GM12878 (cell line): ENCODE results near the gene SORCS2. TPM values are rescaled to one million over a fixed set of nuclear protein-coding genes. Genes with fewer than 3 reads are reported as not detected.

Experiments
- ATAC-seq: fragments of 200-7000 bp; cut with Tn5 transposase; 3 replicates; pipeline ENCODE4 v1.9.1; 2020; ENCODE audit warnings: mild to moderate bottlenecking, moderate library complexity
- BruUV-seq: library from RNA; stranded (reverse); fragments of 400-500 nt; replicated peaks from 2 replicates; lab custom pipeline; 2021; lab: Mats Ljungman, UMichigan
- CTCF ChIA-PET: fragments of 300-600 bp; sonication (Branson Sonifier 250); formaldehyde crosslinking; extraction: SDS; loops from one replicate; lab custom pipeline; 2021; ENCODE audit warnings: inconsistent platforms; lab: Yijun Ruan, JAX
- POLR2A ChIA-PET: fragments of 350-600 bp; formaldehyde crosslinking; extraction: SDS; loops from one replicate; lab custom pipeline; 2021; ENCODE audit warnings: inconsistent platforms; lab: Charles Lee
- RAD21 ChIA-PET: fragments of 300-600 bp; sonication (Branson Sonifier 250); formaldehyde crosslinking; loops from one replicate; lab custom pipeline; 2023; ENCODE audit warnings: antibody characterized with exemption; ENCODE audit not compliant: unreplicated experiment; lab: Charles Lee
- SMC1A ChIA-PET: fragments of 300-600 bp; sonication (Branson Sonifier 250); formaldehyde crosslinking; loops from one replicate; lab custom pipeline; 2023; ENCODE audit not compliant: unreplicated experiment, uncharacterized antibody; lab: Charles Lee
- DNase-seq: peaks from one replicate; pipeline ENCODE4 v3.0.0-alpha.2; 2011; ENCODE audit warnings: low read depth, low spot score
- FAIRE-seq: peaks from 3 replicates; lab custom pipeline; 2011; peaks lifted over from hg19 to GRCh38; lab: Jason Lieb, UNC
- H2AFZ ChIP-seq: 2 replicates; pipeline ENCODE4 v1.6.0; 2011; ENCODE audit warnings: low read depth, low read length, control low read depth; ENCODE audit not compliant: control insufficient read depth
- H3K27ac ChIP-seq: 2 replicates; pipeline ENCODE4 v1.5.1; 2011; ENCODE audit warnings: control low read depth; ENCODE audit not compliant: control insufficient read depth, insufficient read depth
- H3K27me3 ChIP-seq, 2 experiments: replicated peaks in 1 of 2; 2 replicates each; pipeline versions ENCODE4 v1.6.0 to v1.6.1; 2011; ENCODE audit warnings: low read length in 1 of 2; ENCODE audit not compliant: control insufficient read depth in 2 of 2, insufficient read depth in 2 of 2
- H3K36me3 ChIP-seq, 2 experiments: 2 replicates each; pipeline ENCODE4 v1.5.1; 2011; ENCODE audit warnings: low read length in 1 of 2; ENCODE audit not compliant: control insufficient read depth in 2 of 2, insufficient read depth in 2 of 2
- H3K4me1 ChIP-seq: 2 replicates; pipeline ENCODE4 v1.6.1; 2011; ENCODE audit warnings: mild to moderate bottlenecking, low read length, moderate library complexity, mixed read lengths; ENCODE audit not compliant: control insufficient read depth, insufficient read depth
- H3K4me2 ChIP-seq: 2 replicates; pipeline ENCODE4 v1.6.0; 2011; ENCODE audit warnings: control low read depth; ENCODE audit not compliant: control insufficient read depth, insufficient read depth
- H3K4me3 ChIP-seq: fragments of 200-600 bp; sonication (generic); 2 replicates; pipeline ENCODE4 v1.5.1; 2016
- H3K79me2 ChIP-seq: 2 replicates; pipeline ENCODE4 v1.6.0; 2011; ENCODE audit warnings: low read length; ENCODE audit not compliant: control insufficient read depth, insufficient read depth
- H3K9ac ChIP-seq: 2 replicates; pipeline ENCODE4 v1.8.0; 2011; ENCODE audit warnings: low read length, control low read depth, mixed read lengths; ENCODE audit not compliant: control insufficient read depth, insufficient read depth
- H3K9me3 ChIP-seq: replicated peaks from 3 replicates; pipeline ENCODE4 v1.5.1; 2011; ENCODE audit warnings: mild to moderate bottlenecking, low read length; ENCODE audit not compliant: control insufficient read depth, insufficient read depth
- H4K20me1 ChIP-seq: 2 replicates; pipeline ENCODE4 v1.6.0; 2011; ENCODE audit not compliant: control insufficient read depth, insufficient read depth
- BHLHE40 ChIP-seq, 2 experiments: fragments of 450-650 bp in 1 of 2; IDR thresholded peaks; 2 replicates each; pipeline ENCODE4 v1.6.1; 2011 to 2017; ENCODE audit warnings: low read depth in 2 of 2, borderline replicate concordance in 1 of 2, improper control_type of control experiment in 1 of 2, low read length in 1 of 2, mild to moderate bottlenecking in 1 of 2
- CREB1 ChIP-seq: IDR thresholded peaks from 2 replicates; pipeline ENCODE4 v1.6.1; 2012; ENCODE audit warnings: low read depth, mild to moderate bottlenecking, inconsistent platforms
- EP300 ChIP-seq, 2 experiments: fragments of 150-350 bp in 1 of 2; IDR thresholded peaks; 2 replicates each; pipeline ENCODE4 v1.6.1; 2011 to 2012; ENCODE audit warnings: low read depth in 2 of 2, low read length in 2 of 2, borderline replicate concordance in 1 of 2, improper control_type of control experiment in 1 of 2, inconsistent platforms in 1 of 2; ENCODE audit not compliant: control insufficient read depth in 1 of 2
- ESRRA ChIP-seq: IDR thresholded peaks from 2 replicates; pipeline ENCODE4 v1.6.1; 2012; ENCODE audit warnings: mild to moderate bottlenecking, low read length, improper control_type of control experiment
- HDAC6 ChIP-seq: fragments of 200-600 bp; sonication (generic); IDR thresholded peaks from one replicate; pipeline ENCODE4 v1.8.0; 2017; ENCODE audit warnings: antibody characterized with exemption; ENCODE audit not compliant: unreplicated experiment
- IKZF2 ChIP-seq, 2 experiments: fragments of 450-650 bp; IDR thresholded peaks; 2 replicates each; pipeline ENCODE4 v1.6.1; 2017; ENCODE audit warnings: mild to moderate bottlenecking in 2 of 2, moderate library complexity in 2 of 2
- KDM1A ChIP-seq: fragments of 200-600 bp; sonication (generic); IDR thresholded peaks from 2 replicates; pipeline ENCODE4 v1.6.1; 2016; ENCODE audit warnings: borderline replicate concordance
- MLLT1 ChIP-seq: fragments of 450-650 bp; IDR thresholded peaks from 2 replicates; pipeline ENCODE4 v1.6.1; 2016; ENCODE audit warnings: mild to moderate bottlenecking
- PAX8 ChIP-seq: fragments of 450-650 bp; IDR thresholded peaks from 2 replicates; pipeline ENCODE4 v1.6.1; 2017; ENCODE audit warnings: mild to moderate bottlenecking, moderate library complexity
- TARDBP ChIP-seq: IDR thresholded peaks from 2 replicates; pipeline ENCODE4 v1.6.1; 2016; ENCODE audit warnings: borderline replicate concordance
- TCF7 ChIP-seq: IDR thresholded peaks from 2 replicates; pipeline ENCODE4 v1.6.1; 2014; ENCODE audit warnings: antibody characterized with exemption, borderline replicate concordance
- ZNF384 ChIP-seq: IDR thresholded peaks from 2 replicates; pipeline ENCODE4 v1.6.1; 2012; ENCODE audit warnings: low read depth, mild to moderate bottlenecking, low read length, improper control_type of control experiment, borderline replicate concordance
- WGBS: methylation state at CpG from one replicate; pipeline ENCODE4 v1.1.6; 2016; ENCODE audit warnings: low lambda C conversion rate; ENCODE audit not compliant: insufficient replicate concordance, insufficient coverage; ENCODE audit errors: missing lambda C conversion rate; 5-methylcytosine and 5-hydroxymethylcytosine counted together
- in situ Hi-C: fragments of 300-500 bp; cut with MboI; formaldehyde crosslinking; loops from 9 replicates; pipeline ENCODE4 v1.14.3; 2018; ENCODE audit warnings: mixed read lengths
- intact Hi-C: fragments of 100-400 bp; cut with micrococcal nuclease; formaldehyde crosslinking; loops from one replicate; pipeline ENCODE4 v1.14.2; 2022; ENCODE audit not compliant: unreplicated experiment
- polyA plus RNA-seq, 11 experiments: library from polyadenylated mRNA; depleted of rRNA in 4 of 11; unstranded in 6 of 11; stranded (reverse) in 5 of 11; fragments of >200 nt; fragmentation: Nextera tagmentation in 4 of 11; fragmentation: Illumina TruSeq in 1 of 11; extraction: Ambion mirVana in 4 of 11; extraction: Trizol in 1 of 11; gene quantifications; 1 replicate in 1 of 11; 2 replicates in 10 of 11; pipeline versions ENCODE4 v1.2.1 to v1.2.3, GENCODE V29; 2011 to 2016; ENCODE audit warnings: inconsistent platforms in 2 of 11, missing spikeins in 2 of 11, low read depth in 1 of 11
- total RNA-seq, 4 experiments: library from RNA; depleted of rRNA in 3 of 4; stranded (reverse); fragments of >200 nt in 3 of 4; fragmentation: Illumina TruSeq in 1 of 4; extraction: Trizol in 1 of 4; gene quantifications; 2 replicates each; pipeline versions ENCODE4 v1.2.1 to v1.2.3, GENCODE V29; 2013 to 2021

Gene SORCS2
- total and polyA plus RNA-seq, 10 of the 15 experiments (the other 5 are each of a cell fraction or from before 2014, with no cell fraction given): 0.01 to 0.15 (median 0.05) TPM; not detected in 5

- Histone ChIP-seq H2AFZ (no peak overlapping the region), H3K4me1 (no peaks in the 10 kb centered on the region), H3K9me3 (no peaks in the 10 kb centered on the region), H3K4me3 (no peak overlapping the region), H3K9ac (no peak overlapping the region), H3K79me2 (no peaks in the 10 kb centered on the region), H3K27ac (no peak overlapping the region), H3K4me2 (no peak overlapping the region), H3K36me3 (no peaks in the 10 kb centered on the region), H3K27me3 (peaks cover 0 to 5% of the 10 kb centered on the region in 2 experiments; a peak in 2 of 4 replicates), H4K20me1 (no peaks in the 10 kb centered on the region)
- intact Hi-C loops: no loop called here
- FAIRE-seq (no peak), ATAC-seq (no peak), DNase-seq (no peak)
- WGBS: 40% methylated on average over 13 of the region's 13 CpGs
- in situ Hi-C loops: no loop called here
- BruUV-seq: no TSS peak
- ChIA-PET POLR2A (no interaction called here), RAD21 (no interaction called here), SMC1A (no interaction called here), CTCF (no interaction called here)
- TF ChIP-seq BHLHE40 (IDR thresholded peaks at IDR 0.05; ENCODE audit: borderline replicate concordance in 1 of 2, low read depth in 2 of 2, low read length in 1 of 2) (no peak), TCF7 (no peak), PAX8 (no peak), HDAC6 (no peak), KDM1A (no peak), IKZF2 (IDR thresholded peaks at IDR 0.05) (no peak)
Measured at GRCh38 chr4:7148337-7148736, 44.0 kb upstream of the SORCS2 start.

GRCh38 chr4:7150036-7150635 is 42.2 kb upstream of the SORCS2 start:
- FAIRE-seq (no peak), DNase-seq (no peak), ATAC-seq (no peak)
- H3K4me3 ChIP-seq: no peak overlapping the region
- no peaks in the 10 kb centered on the region for H3K79me2 ChIP-seq
- in situ Hi-C loops: no loop called here
- ChIA-PET SMC1A (no interaction called here), RAD21 (no interaction called here), POLR2A (no interaction called here), CTCF (interaction anchor here (0.6 kb wide), 1 partner anchor 67 kb away, joined by 3 read pairs; no protein-coding TSS in a partner anchor)
- no peaks in the 10 kb centered on the region for H3K9me3 ChIP-seq
- no peak for TF ChIP-seq ESRRA
- no peak for TF ChIP-seq ZNF384
- no peak for TF ChIP-seq TARDBP
- no peak for TF ChIP-seq MLLT1
- TF ChIP-seq EP300 (IDR thresholded peaks at IDR 0.05; ENCODE audit: borderline replicate concordance in 1 of 2, control insufficient read depth in 1 of 2, low read depth in 2 of 2, low read length in 2 of 2): no peak
- no peak for TF ChIP-seq CREB1
- no peak overlapping the region for H3K9ac ChIP-seq
- H3K4me1 ChIP-seq: no peaks in the 10 kb centered on the region
- intact Hi-C loops: no loop called here
- H3K27me3 ChIP-seq: peaks cover 3 to 5% of the 10 kb centered on the region in 2 experiments; a peak in 2 of 4 replicates
- no peaks in the 10 kb centered on the region for H4K20me1 ChIP-seq
- BruUV-seq: no TSS peak
- no peaks in the 10 kb centered on the region for H3K36me3 ChIP-seq
- no peak overlapping the region for H2AFZ ChIP-seq
- H3K27ac ChIP-seq: no peak overlapping the region
- H3K4me2 ChIP-seq: no peak overlapping the region
- 33% methylated on average over 20 of the region's 20 CpGs for WGBS
